HepG2 (cell line): ENCODE measurements around the gene U2AF2. TPM values are rescaled to one million over a fixed set of nuclear protein-coding genes. Genes with fewer than 3 reads are reported as not detected.

Experiments used
- DMAP1 ChIP-seq: IDR thresholded peaks from 2 replicates; pipeline ENCODE4 v1.6.1; 2016
- HNRNPUL1 ChIP-seq: fragments of 200-400 bp; formaldehyde crosslinking; IDR thresholded peaks from 2 replicates; pipeline ENCODE4 v1.6.1; 2017; ENCODE audit warnings: low read depth, mild to moderate bottlenecking, low read length, moderate library complexity
- PHF5A ChIP-seq: IDR thresholded peaks from one replicate; pipeline ENCODE4 v1.6.1; 2018; ENCODE audit warnings: low read depth, missing genetic modification reagents; ENCODE audit not compliant: unreplicated experiment
- SALL1 ChIP-seq: sonication (generic); formaldehyde crosslinking; IDR thresholded peaks from 2 replicates; pipeline ENCODE4 v1.8.0; 2022; ENCODE audit warnings: mild to moderate bottlenecking, missing genetic modification reagents
- SNRNP70 ChIP-seq: fragments of 200-400 bp; formaldehyde crosslinking; IDR thresholded peaks from 2 replicates; pipeline ENCODE4 v1.6.1; 2017; ENCODE audit warnings: mild to moderate bottlenecking, low read depth, low read length, moderate library complexity
- SSRP1 ChIP-seq: IDR thresholded peaks from 2 replicates; pipeline ENCODE4 v1.6.1; 2016; ENCODE audit warnings: control low read depth
- XRCC5 ChIP-seq: fragments of 200-400 bp; formaldehyde crosslinking; optimal IDR thresholded peaks from 2 replicates; pipeline ENCODE3; 2017; ENCODE audit warnings: mild to moderate bottlenecking, low read length
- ZNF350 ChIP-seq: sonication (generic); formaldehyde crosslinking; IDR thresholded peaks from 2 replicates; pipeline ENCODE4 v1.4.0; 2020; ENCODE audit warnings: mild to moderate bottlenecking, low read depth, missing genetic modification reagents, borderline replicate concordance
- ZNF367 ChIP-seq: sonication (generic); formaldehyde crosslinking; IDR thresholded peaks from 2 replicates; pipeline ENCODE4 v1.4.0; 2020; ENCODE audit warnings: missing genetic modification reagents, borderline replicate concordance
- ZNF598 ChIP-seq: sonication (generic); formaldehyde crosslinking; IDR thresholded peaks from 2 replicates; pipeline ENCODE4 v1.5.1; 2020; ENCODE audit warnings: mild to moderate bottlenecking, missing genetic modification reagents, borderline replicate concordance
- polyA plus RNA-seq, 8 experiments: library from polyadenylated mRNA; depleted of rRNA in 3 of 8; stranded (reverse) in 7 of 8; unstranded in 1 of 8; fragments of >200 nt; fragmentation: Illumina TruSeq in 4 of 8; extraction: Trizol in 4 of 8; gene quantifications; 2 replicates each; pipeline versions ENCODE4 v1.2.1 to v1.2.3, GENCODE V29; 2011 to 2016; ENCODE audit warnings: low read depth in 4 of 8, missing spikeins in 1 of 8, mixed read lengths in 1 of 8; ENCODE audit not compliant: insufficient read depth in 1 of 8
- total RNA-seq, 5 experiments: library from RNA; depleted of rRNA; stranded (reverse); fragments of >200 nt; fragmentation: Illumina TruSeq; extraction: Trizol; gene quantifications; 2 replicates each; pipeline ENCODE4 v1.2.3, GENCODE V29; 2016; ENCODE audit warnings: low read depth in 1 of 5
- TF ChIP-seq, protein P1 (sequence below): sonication (generic); formaldehyde crosslinking; IDR thresholded peaks from 2 replicates; pipeline ENCODE4 v1.4.0; 2020; ENCODE audit warnings: low read depth, mild to moderate bottlenecking, missing genetic modification reagents
- TF ChIP-seq, protein P2 (sequence below): sonication (generic); formaldehyde crosslinking; IDR thresholded peaks from 2 replicates; pipeline ENCODE4 v1.8.1; 2023; ENCODE audit warnings: mild to moderate bottlenecking, missing genetic modification reagents
- TF ChIP-seq, protein P3 (sequence below): sonication (generic); formaldehyde crosslinking; IDR thresholded peaks from 2 replicates; pipeline ENCODE4 v1.4.0; 2020; ENCODE audit warnings: mild to moderate bottlenecking, missing genetic modification reagents, borderline replicate concordance
- TF ChIP-seq, protein P4 (sequence below): IDR thresholded peaks from 2 replicates; pipeline ENCODE4 v1.6.1; 2016
- TF ChIP-seq, protein P5 (sequence below): sonication (generic); formaldehyde crosslinking; IDR thresholded peaks from 2 replicates; pipeline ENCODE4 v1.4.0; 2020; ENCODE audit warnings: mild to moderate bottlenecking, missing genetic modification reagents

U2AF2 gene
- total and polyA plus RNA-seq, 2 of the 13 experiments (the other 11 are each of a cell fraction or from before 2014, with no cell fraction given) = 84.3 to 124 TPM

DNA sequence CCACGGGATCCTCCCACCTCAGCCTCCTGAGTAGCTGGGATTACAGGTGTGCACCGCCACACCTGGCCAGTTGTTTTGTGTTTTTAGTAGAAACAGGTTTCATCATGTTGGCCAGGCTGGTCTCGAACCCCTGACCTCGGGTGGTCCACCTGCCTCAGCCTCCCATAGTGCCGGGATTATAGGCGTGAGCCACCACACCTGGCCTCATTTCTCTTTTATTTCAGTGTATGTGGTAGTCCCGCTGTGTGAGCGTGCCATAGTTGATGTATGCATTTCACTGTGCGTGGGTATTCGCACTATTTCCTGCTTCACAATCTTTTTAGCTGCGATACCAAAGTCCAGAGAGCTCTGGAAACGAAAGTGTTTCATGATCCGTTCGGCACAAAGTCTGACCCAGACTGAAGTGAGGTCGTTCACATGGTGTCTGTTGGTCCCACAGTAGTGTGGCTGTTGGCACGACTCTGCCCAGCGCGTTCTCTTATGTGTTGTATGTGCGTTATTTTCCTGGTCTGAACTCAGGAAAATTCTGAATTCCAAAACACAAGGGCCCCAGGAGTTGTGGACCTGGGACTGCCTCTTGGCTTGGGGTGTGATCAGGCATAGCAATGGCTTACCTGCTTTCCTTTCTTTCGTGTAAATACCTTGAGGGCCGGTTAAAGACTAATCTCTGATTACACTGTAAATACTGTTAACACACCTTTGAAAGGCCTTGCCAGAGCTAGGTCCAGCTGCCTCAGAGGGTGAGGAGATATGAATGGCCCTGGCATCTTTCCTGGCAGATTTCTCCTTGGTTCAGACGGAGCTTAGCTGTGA, 28.8 kb downstream of the U2AF2 start (continued):
- TF ChIP-seq XRCC5 (peak; percentile 15), SSRP1 (peak; percentile 13; the same call in 1 of the 2 replicates), ZNF367 (CRISPR knock-in tag) (no peak), SNRNP70 (no peak), ZNF350 (CRISPR knock-in tag) (peak; percentile 58; the same call in 1 of the 2 replicates), DMAP1 (CRISPR knock-in tag) (peak; percentile 66; the same call in 1 of the 2 replicates), PHF5A (peak; percentile 18), ZNF598 (CRISPR knock-in tag) (no peak), HNRNPUL1 (no peak), SALL1 (CRISPR knock-in tag) (peak; percentile 89)
- TF ChIP-seq, protein P1, sequence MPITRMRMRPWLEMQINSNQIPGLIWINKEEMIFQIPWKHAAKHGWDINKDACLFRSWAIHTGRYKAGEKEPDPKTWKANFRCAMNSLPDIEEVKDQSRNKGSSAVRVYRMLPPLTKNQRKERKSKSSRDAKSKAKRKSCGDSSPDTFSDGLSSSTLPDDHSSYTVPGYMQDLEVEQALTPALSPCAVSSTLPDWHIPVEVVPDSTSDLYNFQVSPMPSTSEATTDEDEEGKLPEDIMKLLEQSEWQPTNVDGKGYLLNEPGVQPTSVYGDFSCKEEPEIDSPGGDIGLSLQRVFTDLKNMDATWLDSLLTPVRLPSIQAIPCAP (CRISPR knock-in tag) = peak; percentile 53; the same call in 1 of the 2 replicates
- TF ChIP-seq, protein P2, sequence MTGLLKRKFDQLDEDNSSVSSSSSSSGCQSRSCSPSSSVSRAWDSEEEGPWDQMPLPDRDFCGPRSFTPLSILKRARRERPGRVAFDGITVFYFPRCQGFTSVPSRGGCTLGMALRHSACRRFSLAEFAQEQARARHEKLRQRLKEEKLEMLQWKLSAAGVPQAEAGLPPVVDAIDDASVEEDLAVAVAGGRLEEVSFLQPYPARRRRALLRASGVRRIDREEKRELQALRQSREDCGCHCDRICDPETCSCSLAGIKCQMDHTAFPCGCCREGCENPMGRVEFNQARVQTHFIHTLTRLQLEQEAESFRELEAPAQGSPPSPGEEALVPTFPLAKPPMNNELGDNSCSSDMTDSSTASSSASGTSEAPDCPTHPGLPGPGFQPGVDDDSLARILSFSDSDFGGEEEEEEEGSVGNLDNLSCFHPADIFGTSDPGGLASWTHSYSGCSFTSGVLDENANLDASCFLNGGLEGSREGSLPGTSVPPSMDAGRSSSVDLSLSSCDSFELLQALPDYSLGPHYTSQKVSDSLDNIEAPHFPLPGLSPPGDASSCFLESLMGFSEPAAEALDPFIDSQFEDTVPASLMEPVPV (CRISPR knock-in tag) = peak; percentile 64; the same call in 1 of the 2 replicates
- TF ChIP-seq, protein P3, sequence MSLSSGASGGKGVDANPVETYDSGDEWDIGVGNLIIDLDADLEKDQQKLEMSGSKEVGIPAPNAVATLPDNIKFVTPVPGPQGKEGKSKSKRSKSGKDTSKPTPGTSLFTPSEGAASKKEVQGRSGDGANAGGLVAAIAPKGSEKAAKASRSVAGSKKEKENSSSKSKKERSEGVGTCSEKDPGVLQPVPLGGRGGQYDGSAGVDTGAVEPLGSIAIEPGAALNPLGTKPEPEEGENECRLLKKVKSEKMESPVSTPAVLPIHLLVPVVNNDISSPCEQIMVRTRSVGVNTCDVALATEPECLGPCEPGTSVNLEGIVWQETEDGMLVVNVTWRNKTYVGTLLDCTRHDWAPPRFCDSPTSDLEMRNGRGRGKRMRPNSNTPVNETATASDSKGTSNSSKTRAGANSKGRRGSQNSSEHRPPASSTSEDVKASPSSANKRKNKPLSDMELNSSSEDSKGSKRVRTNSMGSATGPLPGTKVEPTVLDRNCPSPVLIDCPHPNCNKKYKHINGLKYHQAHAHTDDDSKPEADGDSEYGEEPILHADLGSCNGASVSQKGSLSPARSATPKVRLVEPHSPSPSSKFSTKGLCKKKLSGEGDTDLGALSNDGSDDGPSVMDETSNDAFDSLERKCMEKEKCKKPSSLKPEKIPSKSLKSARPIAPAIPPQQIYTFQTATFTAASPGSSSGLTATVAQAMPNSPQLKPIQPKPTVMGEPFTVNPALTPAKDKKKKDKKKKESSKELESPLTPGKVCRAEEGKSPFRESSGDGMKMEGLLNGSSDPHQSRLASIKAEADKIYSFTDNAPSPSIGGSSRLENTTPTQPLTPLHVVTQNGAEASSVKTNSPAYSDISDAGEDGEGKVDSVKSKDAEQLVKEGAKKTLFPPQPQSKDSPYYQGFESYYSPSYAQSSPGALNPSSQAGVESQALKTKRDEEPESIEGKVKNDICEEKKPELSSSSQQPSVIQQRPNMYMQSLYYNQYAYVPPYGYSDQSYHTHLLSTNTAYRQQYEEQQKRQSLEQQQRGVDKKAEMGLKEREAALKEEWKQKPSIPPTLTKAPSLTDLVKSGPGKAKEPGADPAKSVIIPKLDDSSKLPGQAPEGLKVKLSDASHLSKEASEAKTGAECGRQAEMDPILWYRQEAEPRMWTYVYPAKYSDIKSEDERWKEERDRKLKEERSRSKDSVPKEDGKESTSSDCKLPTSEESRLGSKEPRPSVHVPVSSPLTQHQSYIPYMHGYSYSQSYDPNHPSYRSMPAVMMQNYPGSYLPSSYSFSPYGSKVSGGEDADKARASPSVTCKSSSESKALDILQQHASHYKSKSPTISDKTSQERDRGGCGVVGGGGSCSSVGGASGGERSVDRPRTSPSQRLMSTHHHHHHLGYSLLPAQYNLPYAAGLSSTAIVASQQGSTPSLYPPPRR = no peak
- TF ChIP-seq, protein P4, sequence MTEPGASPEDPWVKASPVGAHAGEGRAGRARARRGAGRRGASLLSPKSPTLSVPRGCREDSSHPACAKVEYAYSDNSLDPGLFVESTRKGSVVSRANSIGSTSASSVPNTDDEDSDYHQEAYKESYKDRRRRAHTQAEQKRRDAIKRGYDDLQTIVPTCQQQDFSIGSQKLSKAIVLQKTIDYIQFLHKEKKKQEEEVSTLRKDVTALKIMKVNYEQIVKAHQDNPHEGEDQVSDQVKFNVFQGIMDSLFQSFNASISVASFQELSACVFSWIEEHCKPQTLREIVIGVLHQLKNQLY (CRISPR knock-in tag) = peak; percentile 50; the same call in 1 of the 2 replicates
- TF ChIP-seq, protein P5, sequence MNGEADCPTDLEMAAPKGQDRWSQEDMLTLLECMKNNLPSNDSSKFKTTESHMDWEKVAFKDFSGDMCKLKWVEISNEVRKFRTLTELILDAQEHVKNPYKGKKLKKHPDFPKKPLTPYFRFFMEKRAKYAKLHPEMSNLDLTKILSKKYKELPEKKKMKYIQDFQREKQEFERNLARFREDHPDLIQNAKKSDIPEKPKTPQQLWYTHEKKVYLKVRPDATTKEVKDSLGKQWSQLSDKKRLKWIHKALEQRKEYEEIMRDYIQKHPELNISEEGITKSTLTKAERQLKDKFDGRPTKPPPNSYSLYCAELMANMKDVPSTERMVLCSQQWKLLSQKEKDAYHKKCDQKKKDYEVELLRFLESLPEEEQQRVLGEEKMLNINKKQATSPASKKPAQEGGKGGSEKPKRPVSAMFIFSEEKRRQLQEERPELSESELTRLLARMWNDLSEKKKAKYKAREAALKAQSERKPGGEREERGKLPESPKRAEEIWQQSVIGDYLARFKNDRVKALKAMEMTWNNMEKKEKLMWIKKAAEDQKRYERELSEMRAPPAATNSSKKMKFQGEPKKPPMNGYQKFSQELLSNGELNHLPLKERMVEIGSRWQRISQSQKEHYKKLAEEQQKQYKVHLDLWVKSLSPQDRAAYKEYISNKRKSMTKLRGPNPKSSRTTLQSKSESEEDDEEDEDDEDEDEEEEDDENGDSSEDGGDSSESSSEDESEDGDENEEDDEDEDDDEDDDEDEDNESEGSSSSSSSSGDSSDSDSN (CRISPR knock-in tag) = no peak; the same call in 1 of the 2 replicates
